NCI-H2196 treated with DMSO at 0.1 percent for 48 hours (cell line): ENCODE measurements around the gene LRRC73.

Source experiments
- DNase-seq: peaks from one replicate; lab custom pipeline; 2025; ENCODE audit not compliant: unreplicated experiment; lab: John Stamatoyannopoulos, UW

Gene LRRC73

GRCh38 chr6:43493833-43494232 is 16.3 kb downstream of the LRRC73 start:
- DNase-seq = no peak

GRCh38 chr6:43493230-43493629 is 16.9 kb downstream of the LRRC73 start:
- no peak for DNase-seq

- DNase-seq = no peak
Observed at GRCh38 chr6:43492673-43493072, 17.5 kb downstream of the LRRC73 start.

- peak; percentile 34 for DNase-seq
Observed at GRCh38 chr6:43491750-43492661, 18.1 kb downstream of the LRRC73 start.

- no peak for DNase-seq
Observed at GRCh38 chr6:43490523-43490939, 19.6 kb downstream of the LRRC73 start.

- no peak for DNase-seq
Observed at GRCh38 chr6:43489277-43490072, 20.7 kb downstream of the LRRC73 start.

GRCh38 chr6:43488667-43489276 is 21.4 kb downstream of the LRRC73 start:
- DNase-seq = no peak

- DNase-seq = no peak
Observed at GRCh38 chr6:43481591-43482236, 28.4 kb downstream of the LRRC73 start.

GRCh38 chr6:43481075-43481474 is 29.1 kb downstream of the LRRC73 start:
- DNase-seq = no peak

GRCh38 chr6:43478008-43478372 is 32.2 kb downstream of the LRRC73 start:
- no peak for DNase-seq

GRCh38 chr6:43477235-43478007 is 32.7 kb downstream of the LRRC73 start, which contains the start of gene TJAP1:
Gene TJAP1 (plus strand): TSS chr6:43477570. CDS start chr6:43499002, 21,432 bp downstream.
- DNase-seq = peak; percentile 77

GRCh38 chr6:43476746-43477145 is 33.4 kb downstream of the LRRC73 start:
- DNase-seq = no peak

- DNase-seq = no peak
Observed at GRCh38 chr6:43475516-43475915, 34.6 kb downstream of the LRRC73 start.

GRCh38 chr6:43472515-43472914 is 37.6 kb downstream of the LRRC73 start:
- DNase-seq = no peak

GRCh38 chr6:43471399-43471798 is 38.7 kb downstream of the LRRC73 start:
- no peak for DNase-seq

- no peak for DNase-seq
Observed at GRCh38 chr6:43469947-43470346, 40.2 kb downstream of the LRRC73 start.

GRCh38 chr6:43468748-43469681 is 41.1 kb downstream of the LRRC73 start:
- DNase-seq = no peak

- no peak for DNase-seq
Observed at GRCh38 chr6:43468240-43468639, 41.9 kb downstream of the LRRC73 start.

- DNase-seq = no peak
Observed at GRCh38 chr6:43467752-43468151, 42.4 kb downstream of the LRRC73 start.
